Activated CD8-positive, alpha-beta T cell treated with anti-CD3 and anti-CD28 coated beads, Interleukin-2, amount 10 ng/mL, durations not matched to agents 7 days and 5 days (primary cell): ENCODE measurements around the gene CHST11. TPM values are rescaled to one million over a fixed set of nuclear protein-coding genes. Genes with fewer than 3 reads are reported as not detected.

Experiments
- ATAC-seq: fragments of 150-1000 bp; cut with Tn5 transposase; one replicate; pipeline ENCODE4 v1.10.0; 2021; ENCODE audit warnings: moderate library complexity
- CTCF ChIA-PET: fragments of 350-600 bp; sonication (Branson Sonifier 250); formaldehyde crosslinking; loops from one replicate; lab custom pipeline; 2021; ENCODE audit warnings: antibody characterized with exemption; lab: Charles Lee
- POLR2A ChIA-PET: fragments of 350-600 bp; sonication (Branson Sonifier 250); formaldehyde crosslinking; loops from one replicate; lab custom pipeline; 2021; ENCODE audit warnings: antibody characterized with exemption; lab: Charles Lee
- DNase-seq: peaks from one replicate; pipeline ENCODE4 v3.0.0-alpha.2; 2020
- H3K27ac Mint-ChIP-seq: one replicate; pipeline ENCODE4 v1.8.0; 2021; ENCODE audit warnings: mild to moderate bottlenecking, mixed read lengths
- H3K27me3 Mint-ChIP-seq: one replicate; pipeline ENCODE4 v1.8.0; 2021; ENCODE audit warnings: low read depth, mixed read lengths
- H3K36me3 Mint-ChIP-seq: one replicate; pipeline ENCODE4 v1.8.0; 2021; ENCODE audit warnings: low read depth, mixed read lengths
- H3K4me1 Mint-ChIP-seq: one replicate; pipeline ENCODE4 v1.8.0; 2021; ENCODE audit warnings: low read depth, mixed read lengths
- H3K4me3 Mint-ChIP-seq: one replicate; pipeline ENCODE4 v1.8.0; 2021; ENCODE audit warnings: mild to moderate bottlenecking, mixed read lengths
- H3K9me3 Mint-ChIP-seq: one replicate; pipeline ENCODE4 v1.8.0; 2022; ENCODE audit warnings: mixed read lengths; ENCODE audit not compliant: insufficient read depth
- total RNA-seq, 2 experiments: library from RNA; stranded (reverse); gene quantifications; one replicate each; pipeline ENCODE4 v1.2.3, GENCODE V29; 2021

CHST11 gene
- total RNA-seq, 2 experiments from 2014 or later, result 82.1 to 85.2 TPM

GRCh38 chr12:104710940-104711689 lies 254.4 kb downstream of the CHST11 start:
- ChIA-PET POLR2A (interaction anchor here (0.8 to 1.1 kb wide), 2 partner anchors 9 to 10 kb away, joined by 3 read pairs; no protein-coding TSS in a partner anchor), CTCF (interaction anchor here (0.9 to 1.2 kb wide), 4 partner anchors 9 to 330 kb away, joined by 3 read pairs; no protein-coding TSS in a partner anchor)
- Mint-ChIP-seq H3K4me3 (no peak overlapping the region), H3K4me1 (peaks cover 32% of the 10 kb centered on the region), H3K36me3 (peaks cover 7% of the 10 kb centered on the region), H3K27me3 (no peaks in the 10 kb centered on the region), H3K27ac (no peak overlapping the region), H3K9me3 (no peaks in the 10 kb centered on the region)
- DNase-seq (no peak), ATAC-seq (no peak)

DNA sequence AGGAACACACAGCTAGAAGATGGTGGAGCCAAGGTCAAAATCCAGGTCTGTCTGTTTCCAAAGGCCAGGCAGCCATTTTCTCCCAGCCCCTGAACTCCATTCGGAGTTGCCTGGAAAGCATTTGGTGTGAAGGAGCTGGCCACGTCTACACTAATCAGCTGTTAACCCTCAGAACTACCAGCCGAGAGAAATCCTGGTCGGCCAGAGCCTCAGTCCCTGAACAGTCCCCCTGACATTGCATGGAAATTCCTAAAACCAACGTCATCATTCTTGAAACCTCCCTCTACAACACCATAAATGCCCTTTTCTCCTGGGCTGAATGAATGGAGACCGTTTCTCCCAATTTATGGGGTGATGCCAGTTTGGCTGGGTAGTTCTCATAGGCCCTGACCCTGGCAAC lies 255.7 kb downstream of the CHST11 start:
- Mint-ChIP-seq H3K27me3 (no peaks in the 10 kb centered on the region), H3K9me3 (no peaks in the 10 kb centered on the region), H3K27ac (no peak overlapping the region), H3K36me3 (peaks cover 9% of the 10 kb centered on the region), H3K4me1 (peaks cover 30% of the 10 kb centered on the region), H3K4me3 (no peak overlapping the region)
- DNase-seq (no peak), ATAC-seq (no peak)
- POLR2A ChIA-PET, result interaction anchor here (1.3 kb wide), 1 partner anchor 10 kb away, joined by 3 read pairs; no protein-coding TSS in a partner anchor
- CTCF ChIA-PET, result interaction anchor here (1.1 to 2.6 kb wide), 3 partner anchors 11 to 253 kb away, joined by 3 to 8 read pairs (median 3); no protein-coding TSS in a partner anchor

DNA sequence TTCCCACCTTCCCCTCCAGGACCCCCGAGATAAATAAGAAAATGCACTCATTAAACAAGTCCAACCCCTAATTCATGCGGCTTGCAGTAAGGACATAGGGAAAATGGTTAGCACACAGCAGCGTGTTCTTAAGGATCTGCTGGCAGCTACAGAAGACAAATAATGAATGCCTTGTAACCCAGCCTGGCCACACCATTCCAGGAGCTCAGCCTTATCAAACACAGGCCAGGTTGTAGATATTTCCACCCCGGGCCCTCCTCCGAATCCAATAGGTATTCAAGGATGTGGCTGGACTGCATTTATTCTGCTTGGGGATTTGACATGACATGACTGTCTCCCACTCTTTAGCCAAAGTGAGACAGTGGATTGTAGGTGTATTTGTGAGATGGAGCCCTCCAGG lies 256.2 kb downstream of the CHST11 start:
- no peak overlapping the region for H3K27ac Mint-ChIP-seq
- peaks cover 31% of the 10 kb centered on the region for H3K4me1 Mint-ChIP-seq
- ChIA-PET CTCF (interaction anchor here (1.1 to 2.6 kb wide), 2 partner anchors 15 to 254 kb away, joined by 3 to 8 read pairs; no protein-coding TSS in a partner anchor), POLR2A (interaction anchor here (1.3 kb wide), 1 partner anchor 11 kb away, joined by 3 read pairs; no protein-coding TSS in a partner anchor)
- no peaks in the 10 kb centered on the region for H3K9me3 Mint-ChIP-seq
- ATAC-seq, result no peak
- no peaks in the 10 kb centered on the region for H3K27me3 Mint-ChIP-seq
- no peak for DNase-seq
- H3K36me3 Mint-ChIP-seq, result peaks cover 9% of the 10 kb centered on the region
- H3K4me3 Mint-ChIP-seq, result no peak overlapping the region

- Mint-ChIP-seq H3K27me3 (no peaks in the 10 kb centered on the region), H3K27ac (no peak overlapping the region), H3K36me3 (peaks cover 13% of the 10 kb centered on the region), H3K4me3 (no peak overlapping the region), H3K9me3 (no peaks in the 10 kb centered on the region), H3K4me1 (peaks cover 36% of the 10 kb centered on the region)
- DNase-seq, result no peak
- ChIA-PET CTCF (interaction anchor here (2.6 kb wide), 1 partner anchor 15 kb away, joined by 8 read pairs; no protein-coding TSS in a partner anchor), POLR2A (no interaction called here)
- ATAC-seq, result no peak
Measured at GRCh38 chr12:104713444-104713843, 256.7 kb downstream of the CHST11 start.

GRCh38 chr12:104714369-104714768 lies 257.6 kb downstream of the CHST11 start:
- ChIA-PET POLR2A (interaction anchor here (0.6 kb wide), 1 partner anchor 135 kb away, joined by 3 read pairs; no protein-coding TSS in a partner anchor), CTCF (interaction anchor here (2.6 kb wide), 1 partner anchor 16 kb away, joined by 8 read pairs; no protein-coding TSS in a partner anchor)
- peaks cover 44% of the 10 kb centered on the region for H3K4me1 Mint-ChIP-seq
- H3K36me3 Mint-ChIP-seq, result peaks cover 14% of the 10 kb centered on the region
- no peaks in the 10 kb centered on the region for H3K9me3 Mint-ChIP-seq
- DNase-seq, result no peak
- H3K27me3 Mint-ChIP-seq, result no peaks in the 10 kb centered on the region
- H3K4me3 Mint-ChIP-seq, result no peak overlapping the region
- ATAC-seq, result no peak
- H3K27ac Mint-ChIP-seq, result peak overlapping the region; percentile 13

GRCh38 chr12:104716172-104716571 lies 259.4 kb downstream of the CHST11 start:
- no peak for ATAC-seq
- ChIA-PET POLR2A (interaction anchor here (0.5 kb wide), 1 partner anchor 78 kb away, joined by 3 read pairs; no protein-coding TSS in a partner anchor), CTCF (no interaction called here)
- Mint-ChIP-seq H3K27ac (no peak overlapping the region), H3K36me3 (peaks cover 21% of the 10 kb centered on the region), H3K4me1 (peaks cover 62% of the 10 kb centered on the region), H3K9me3 (no peaks in the 10 kb centered on the region), H3K4me3 (no peak overlapping the region), H3K27me3 (no peaks in the 10 kb centered on the region)
- no peak for DNase-seq

GRCh38 chr12:104718304-104718929 lies 261.7 kb downstream of the CHST11 start:
- no peaks in the 10 kb centered on the region for H3K27me3 Mint-ChIP-seq
- ChIA-PET POLR2A (interaction anchor here (0.7 to 3.7 kb wide), 3 partner anchors 24 to 152 kb away, joined by 3 to 15 read pairs (median 14); no protein-coding TSS in a partner anchor), CTCF (interaction anchor here (1.5 to 2.0 kb wide), 2 partner anchors 23 to 336 kb away, joined by 5 to 8 read pairs; no protein-coding TSS in a partner anchor)
- peaks cover 84% of the 10 kb centered on the region for H3K4me1 Mint-ChIP-seq
- H3K27ac Mint-ChIP-seq, result peak overlapping the region; percentile 74
- ATAC-seq, result no peak
- no peak overlapping the region for H3K4me3 Mint-ChIP-seq
- H3K9me3 Mint-ChIP-seq, result no peaks in the 10 kb centered on the region
- DNase-seq, result no peak
- peaks cover 34% of the 10 kb centered on the region for H3K36me3 Mint-ChIP-seq

DNA sequence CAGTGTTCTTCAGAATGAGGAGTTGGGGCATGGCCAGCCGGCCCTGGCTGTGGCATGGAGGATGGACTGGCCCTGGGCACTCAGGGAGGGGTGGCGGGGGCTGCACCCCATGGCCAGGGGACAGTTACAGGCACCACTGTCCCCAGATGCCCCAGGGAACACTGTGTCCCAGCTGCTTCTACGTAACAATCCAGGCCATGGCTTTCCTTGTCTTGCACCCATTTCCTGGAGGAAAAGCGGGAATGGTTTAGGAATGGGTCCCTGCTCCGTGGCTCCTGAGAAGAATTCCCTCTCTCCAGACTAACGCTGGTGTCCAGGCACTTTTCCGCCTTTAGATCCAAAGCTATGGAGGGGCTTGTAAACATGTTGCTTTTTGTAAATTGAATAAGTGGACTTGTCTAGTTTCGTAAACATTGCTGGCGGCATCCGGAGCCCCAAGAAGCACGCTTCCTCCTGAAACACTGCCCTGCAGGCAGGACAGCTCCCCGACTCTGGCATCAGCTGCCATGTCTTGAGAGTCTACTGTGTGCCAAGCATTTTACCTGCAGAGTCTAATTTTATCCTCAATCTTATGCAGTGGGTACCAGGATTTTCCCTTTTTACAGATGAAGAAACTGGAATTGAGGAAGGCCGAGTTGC lies 263.1 kb downstream of the CHST11 start:
- H3K36me3 Mint-ChIP-seq, result peaks cover 33% of the 10 kb centered on the region
- POLR2A ChIA-PET, result interaction anchor here (0.6 to 3.7 kb wide), 11 partner anchors 8 to 274 kb away, joined by 3 to 15 read pairs (median 4); no protein-coding TSS in a partner anchor
- peak overlapping the region; percentile 74 for H3K4me3 Mint-ChIP-seq
- peaks cover 80% of the 10 kb centered on the region for H3K4me1 Mint-ChIP-seq
- H3K9me3 Mint-ChIP-seq, result no peaks in the 10 kb centered on the region
- DNase-seq, result no peak
- ATAC-seq, result no peak
- H3K27me3 Mint-ChIP-seq, result no peaks in the 10 kb centered on the region
- CTCF ChIA-PET, result interaction anchor here (1.0 to 2.6 kb wide), 11 partner anchors 14 to 338 kb away, joined by 3 to 10 read pairs (median 4); no protein-coding TSS in a partner anchor
- peak overlapping the region; percentile 90 for H3K27ac Mint-ChIP-seq

GRCh38 chr12:104720339-104721038 lies 263.7 kb downstream of the CHST11 start:
- peaks cover 80% of the 10 kb centered on the region for H3K4me1 Mint-ChIP-seq

DNA sequence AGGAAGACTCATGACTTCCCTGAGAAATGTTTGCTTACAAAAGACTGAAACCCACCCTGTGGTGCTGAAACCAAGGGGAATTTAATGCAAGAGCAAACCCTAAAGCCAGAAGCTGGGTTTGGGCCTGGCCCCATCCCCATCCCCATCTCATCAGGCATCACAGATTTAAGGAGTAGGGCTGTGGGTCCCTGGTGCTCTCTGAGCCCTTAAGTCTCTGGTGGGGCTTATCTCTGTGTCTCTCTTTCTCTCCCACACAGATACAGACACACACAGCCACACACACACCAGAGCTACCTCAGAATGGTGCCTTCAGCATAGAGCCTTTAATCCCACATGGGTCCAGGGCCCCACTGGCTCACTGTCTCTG lies 264.3 kb downstream of the CHST11 start:
- no peaks in the 10 kb centered on the region for H3K9me3 Mint-ChIP-seq
- ChIA-PET POLR2A (interaction anchor here (0.6 to 3.7 kb wide), 11 partner anchors 9 to 355 kb away, joined by 3 to 15 read pairs (median 4); no protein-coding TSS in a partner anchor), CTCF (interaction anchor here (1.0 to 2.6 kb wide), 10 partner anchors 13 to 238 kb away, joined by 3 to 10 read pairs (median 4); no protein-coding TSS in a partner anchor)
- DNase-seq, result no peak
- peaks cover 76% of the 10 kb centered on the region for H3K4me1 Mint-ChIP-seq
- H3K36me3 Mint-ChIP-seq, result peaks cover 39% of the 10 kb centered on the region
- H3K4me3 Mint-ChIP-seq, result peak overlapping the region; percentile 74
- peak overlapping the region; percentile 90 for H3K27ac Mint-ChIP-seq
- no peaks in the 10 kb centered on the region for H3K27me3 Mint-ChIP-seq
- ATAC-seq, result peak; percentile 24

More at GRCh38 chr12:104720339-104721038, 263.7 kb downstream of the CHST11 start:
- peak; percentile 85 for DNase-seq
- ATAC-seq, result peak; percentile 71
- Mint-ChIP-seq H3K27ac (peak overlapping the region; percentile 90), H3K36me3 (peaks cover 36% of the 10 kb centered on the region), H3K4me3 (peak overlapping the region; percentile 74), H3K27me3 (no peaks in the 10 kb centered on the region), H3K9me3 (no peaks in the 10 kb centered on the region)
- CTCF ChIA-PET, result interaction anchor here (1.0 to 2.6 kb wide), 13 partner anchors 13 to 339 kb away, joined by 3 to 10 read pairs (median 5); no protein-coding TSS in a partner anchor
- POLR2A ChIA-PET, result interaction anchor here (0.6 to 3.7 kb wide), 12 partner anchors 9 to 355 kb away, joined by 3 to 15 read pairs (median 4); no protein-coding TSS in a partner anchor
